Measurements from ENCODE around the gene PPIL4. TPM values are rescaled to one million over a fixed set of nuclear protein-coding genes. Genes with fewer than 3 reads are reported as not detected.
"Not testable (repeated sequence)": the region's sequence is repeated elsewhere in the genome, so short reads cannot be mapped to it uniquely, and the experiment has no call there.

The PPIL4 gene
- total RNA-seq, 2 experiments from 2014 or later, result 51.8 to 53.5 TPM

DNA sequence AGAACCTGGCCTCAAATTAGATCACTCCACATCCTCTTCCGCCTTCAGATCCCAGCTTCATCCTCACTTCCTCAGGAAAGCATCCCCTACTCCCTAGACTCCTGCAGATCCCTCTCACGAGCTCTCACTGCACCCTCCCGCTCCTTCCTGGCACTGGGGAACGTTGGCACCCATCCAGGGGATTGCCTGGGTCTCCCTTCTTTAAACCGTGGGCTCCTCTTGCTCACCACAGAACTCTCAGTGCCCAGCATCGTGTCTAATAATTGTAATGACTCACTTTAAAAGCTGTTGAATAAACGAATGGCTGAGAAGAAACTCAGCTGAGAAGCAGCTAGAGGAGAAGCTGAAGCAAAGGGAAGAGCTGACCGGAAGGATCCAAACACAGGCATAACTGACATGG lies 81.4 kb downstream of the PPIL4 start:
- no peaks in the 10 kb centered on the region for H3K9me3 Mint-ChIP-seq
- ChIA-PET CTCF (interaction anchor here (0.9 to 1.7 kb wide), 2 partner anchors 9 to 24 kb away, joined by 3 to 4 read pairs; no protein-coding TSS in a partner anchor), POLR2A (no interaction called here)
- Histone ChIP-seq H3K36me3 (ENCODE audit: insufficient read depth, low read length) (peaks cover 60% of the 10 kb centered on the region), H3K4me1 (ENCODE audit: insufficient read depth, low read length) (peaks cover 44% of the 10 kb centered on the region), H3K9me3 (ENCODE audit: control insufficient read depth in 1 of 2, insufficient read depth in 1 of 2, low read length in 2 of 2) (no peaks in the 10 kb centered on the region), H3K27ac (ENCODE audit: low read depth in 1 of 2, low read length in 2 of 2) (peak overlapping the region in 1 of 2 donors; percentile 7), H3K4me3 (ENCODE audit: low read length) (no peak overlapping the region), H3K27me3 (ENCODE audit: control insufficient read depth in 1 of 2, insufficient read depth in 2 of 2, low read length in 2 of 2) (no peaks in the 10 kb centered on the region)
- no peak for DNase-seq
- no peaks in the 10 kb centered on the region for H3K27me3 Mint-ChIP-seq
- H3K36me3 Mint-ChIP-seq (ENCODE audit: low read depth), result peaks cover 64% of the 10 kb centered on the region
- H3K27ac Mint-ChIP-seq, result peak overlapping the region; percentile 15
- H3K4me3 Mint-ChIP-seq, result no peak overlapping the region
- no peak for ATAC-seq (ENCODE audit: poor library complexity)
- intact Hi-C loops (cut with DNase I, micrococcal nuclease), result loop anchor here in 1 of 2 experiments (10.0 kb wide), 1 partner anchor 50 kb away; no protein-coding TSS in a partner anchor
- peaks cover 30% of the 10 kb centered on the region for H3K4me1 Mint-ChIP-seq (ENCODE audit: low read depth)
- TF ChIP-seq, protein P1, sequence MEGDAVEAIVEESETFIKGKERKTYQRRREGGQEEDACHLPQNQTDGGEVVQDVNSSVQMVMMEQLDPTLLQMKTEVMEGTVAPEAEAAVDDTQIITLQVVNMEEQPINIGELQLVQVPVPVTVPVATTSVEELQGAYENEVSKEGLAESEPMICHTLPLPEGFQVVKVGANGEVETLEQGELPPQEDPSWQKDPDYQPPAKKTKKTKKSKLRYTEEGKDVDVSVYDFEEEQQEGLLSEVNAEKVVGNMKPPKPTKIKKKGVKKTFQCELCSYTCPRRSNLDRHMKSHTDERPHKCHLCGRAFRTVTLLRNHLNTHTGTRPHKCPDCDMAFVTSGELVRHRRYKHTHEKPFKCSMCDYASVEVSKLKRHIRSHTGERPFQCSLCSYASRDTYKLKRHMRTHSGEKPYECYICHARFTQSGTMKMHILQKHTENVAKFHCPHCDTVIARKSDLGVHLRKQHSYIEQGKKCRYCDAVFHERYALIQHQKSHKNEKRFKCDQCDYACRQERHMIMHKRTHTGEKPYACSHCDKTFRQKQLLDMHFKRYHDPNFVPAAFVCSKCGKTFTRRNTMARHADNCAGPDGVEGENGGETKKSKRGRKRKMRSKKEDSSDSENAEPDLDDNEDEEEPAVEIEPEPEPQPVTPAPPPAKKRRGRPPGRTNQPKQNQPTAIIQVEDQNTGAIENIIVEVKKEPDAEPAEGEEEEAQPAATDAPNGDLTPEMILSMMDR (IDR thresholded peaks at IDR 0.05), result no peak

DNA sequence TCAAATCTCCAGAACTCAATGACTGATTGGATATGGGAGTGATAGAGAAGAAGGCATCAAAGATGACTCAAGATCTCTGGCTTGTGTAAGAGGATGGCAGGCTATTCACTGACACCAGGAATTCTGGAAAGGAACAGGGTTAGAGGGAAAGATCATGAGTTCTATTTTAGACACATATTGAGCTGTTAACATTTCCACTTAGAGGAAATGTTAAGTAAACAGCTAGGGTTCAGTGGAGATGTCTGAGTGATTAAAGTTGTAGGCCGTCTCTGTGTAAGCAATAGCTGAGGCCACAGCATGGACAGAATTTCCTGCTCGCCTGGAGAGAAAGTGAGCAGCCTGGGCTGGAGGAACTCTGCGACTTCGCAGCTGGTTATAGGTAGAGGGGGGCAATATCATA lies 82.1 kb downstream of the PPIL4 start:
- no peaks in the 10 kb centered on the region for H3K27me3 ChIP-seq (ENCODE audit: control insufficient read depth in 1 of 2, insufficient read depth in 2 of 2, low read length in 2 of 2)
- ATAC-seq (ENCODE audit: poor library complexity) (no peak), DNase-seq (no peak)
- H3K4me1 ChIP-seq (ENCODE audit: insufficient read depth, low read length), result peaks cover 38% of the 10 kb centered on the region
- TF ChIP-seq, protein P1 (IDR thresholded peaks at IDR 0.05), result no peak
- POLR2A ChIA-PET, result no interaction called here
- Mint-ChIP-seq H3K27ac (peak overlapping the region; percentile 15), H3K27me3 (no peaks in the 10 kb centered on the region), H3K9me3 (no peaks in the 10 kb centered on the region), H3K4me3 (no peak overlapping the region), H3K36me3 (ENCODE audit: low read depth) (peaks cover 68% of the 10 kb centered on the region), H3K4me1 (ENCODE audit: low read depth) (peaks cover 30% of the 10 kb centered on the region)
- intact Hi-C loops (cut with DNase I, micrococcal nuclease), result loop anchor here in 1 of 2 experiments (10.0 kb wide), 1 partner anchor 51 kb away; no protein-coding TSS in a partner anchor
- CTCF ChIA-PET, result interaction anchor here (1.7 to 3.1 kb wide), 2 partner anchors 23 to 54 kb away, joined by 3 to 13 read pairs; no protein-coding TSS in a partner anchor
- no peaks in the 10 kb centered on the region for H3K9me3 ChIP-seq (ENCODE audit: control insufficient read depth in 1 of 2, insufficient read depth in 1 of 2, low read length in 2 of 2)
- no peak overlapping the region for H3K27ac ChIP-seq (ENCODE audit: low read depth in 1 of 2, low read length in 2 of 2)
- H3K4me3 ChIP-seq (ENCODE audit: low read length), result no peak overlapping the region
- H3K36me3 ChIP-seq (ENCODE audit: insufficient read depth, low read length), result peaks cover 66% of the 10 kb centered on the region

- Mint-ChIP-seq H3K36me3 (ENCODE audit: low read depth) (peaks cover 70% of the 10 kb centered on the region), H3K4me1 (ENCODE audit: low read depth) (peaks cover 23% of the 10 kb centered on the region)
- H3K27ac Mint-ChIP-seq; H3K9me3 Mint-ChIP-seq; H3K9me3 ChIP-seq (ENCODE audit: control insufficient read depth in 1 of 2, insufficient read depth in 1 of 2, low read length in 2 of 2); H3K4me3 Mint-ChIP-seq; H3K27me3 ChIP-seq (ENCODE audit: control insufficient read depth in 1 of 2, insufficient read depth in 2 of 2, low read length in 2 of 2); DNase-seq; H3K4me3 ChIP-seq (ENCODE audit: low read length); POLR2A ChIA-PET; ATAC-seq (ENCODE audit: poor library complexity); H3K27me3 Mint-ChIP-seq; H3K27ac ChIP-seq (ENCODE audit: low read depth in 1 of 2, low read length in 2 of 2): not testable (repeated sequence)
- intact Hi-C loops (cut with DNase I, micrococcal nuclease), result loop anchor here in 1 of 2 experiments (10.0 kb wide), 1 partner anchor 52 kb away; no protein-coding TSS in a partner anchor
- Histone ChIP-seq H3K4me1 (ENCODE audit: insufficient read depth, low read length) (peaks cover 28% of the 10 kb centered on the region), H3K36me3 (ENCODE audit: insufficient read depth, low read length) (peaks cover 73% of the 10 kb centered on the region)
- CTCF ChIA-PET, result interaction anchor here (0.7 to 3.1 kb wide), 2 partner anchors 48 to 55 kb away, joined by 3 to 13 read pairs; no protein-coding TSS in a partner anchor
Measured at GRCh38 chr6:149462712-149463111, 83.1 kb downstream of the PPIL4 start.

All from CD4-positive, alpha-beta T cell (primary cell).